Neural cell (in vitro differentiated cells): ENCODE data around the gene FANCL.

Experiments
- CTCF ChIP-seq: fragments of 450-650 bp; IDR thresholded peaks from 2 replicates; pipeline ENCODE4 v1.5.1; 2014; ENCODE audit warnings: antibody characterized with exemption, mild to moderate bottlenecking, moderate library complexity; ENCODE audit not compliant: poor library complexity, severe bottlenecking
- EZH2 ChIP-seq: fragments of 200-600, 300-800 bp; shearing (Covaris generic), sonication (generic); IDR thresholded peaks from 2 replicates; pipeline ENCODE4 v1.6.1; 2014; ENCODE audit warnings: antibody characterized with exemption, low read length, borderline replicate concordance, mild to moderate bottlenecking; ENCODE audit not compliant: insufficient read depth, poor library complexity, severe bottlenecking
- MXI1 ChIP-seq: fragments of 450-650 bp; conservative IDR thresholded peaks from 2 replicates; pipeline ENCODE4 v1.6.1; 2014; ENCODE audit warnings: antibody characterized with exemption, mild to moderate bottlenecking; ENCODE audit not compliant: poor library complexity, severe bottlenecking
- REST ChIP-seq: IDR thresholded peaks from 2 replicates; pipeline ENCODE4 v1.6.1; 2012; ENCODE audit warnings: borderline replicate concordance
- SMC3 ChIP-seq: fragments of 450-650 bp; conservative IDR thresholded peaks from 2 replicates; pipeline ENCODE4 v1.6.1; 2014; ENCODE audit warnings: antibody characterized with exemption, mild to moderate bottlenecking, moderate library complexity; ENCODE audit not compliant: poor library complexity
- TAF1 ChIP-seq: IDR thresholded peaks from 2 replicates; pipeline ENCODE4 v1.6.1; 2012; ENCODE audit warnings: low read depth

GRCh38 chr2:58140508-58141072 lies 100.5 kb downstream of the FANCL start:
- no peak for TF ChIP-seq CTCF
- TF ChIP-seq SMC3 = no peak
- TF ChIP-seq REST = no peak
- no peak for TF ChIP-seq TAF1
- TF ChIP-seq MXI1 = no peak
- no peak for TF ChIP-seq EZH2
